Measurements from ENCODE around the gene TSFM. TPM values are rescaled to one million over a fixed set of nuclear protein-coding genes. Genes with fewer than 3 reads are reported as not detected.

The TSFM gene
- total and polyA plus RNA-seq, 2 of the 4 experiments (the other 2 are of a cell fraction) = 11.5 to 14.0 TPM

- H4K20me1 ChIP-seq (ENCODE audit: insufficient read depth, low read length) = peaks cover 44% of the 10 kb centered on the region
- no peak overlapping the region for H2BK120ac ChIP-seq (ENCODE audit: low read depth, low read length)
- dilution Hi-C loops (cut with HindIII; ENCODE audit: low sequenced_read_pairs, unreplicated experiment) (no loop called here), intact Hi-C loops (cut with micrococcal nuclease) (no loop called here), in situ Hi-C loops (cut with MboI; ENCODE audit: low sequenced_read_pairs) (no loop called here)
- no peaks in the 10 kb centered on the region; the same call in 1 of the 2 replicates for H3K4me1 ChIP-seq (ENCODE audit: control insufficient read depth, insufficient read depth, low read length)
- peaks cover 32 to 60% of the 10 kb centered on the region in 2 experiments for H3K79me1 ChIP-seq (ENCODE audit: low read depth in 1 of 2, low read length in 2 of 2)
- no CpG with 5 or more reads among the region's 10 CpGs for WGBS, 2 experiments (ENCODE audit: extremely low coverage in 2 of 2, insufficient read length in 1 of 2)
- CTCF ChIA-PET = no interaction called here
- H3K4ac ChIP-seq (ENCODE audit: low read depth, low read length) = no peak overlapping the region
- H3K4me3 ChIP-seq (ENCODE audit: insufficient read depth, low read depth, low read length) = no peak overlapping the region
- TSS peak; percentile 28 for BruUV-seq (replicated peaks)
- H3K4me2 ChIP-seq (ENCODE audit: low read depth, low read length) = no peak overlapping the region
- H3K18ac ChIP-seq (ENCODE audit: low read depth, low read length) = no peak overlapping the region
- no peak overlapping the region for H2AK5ac ChIP-seq (ENCODE audit: low read depth, low read length)
- H2AK9ac ChIP-seq (replicated peaks; ENCODE audit: low read depth, low read length, poor library complexity) = no peak overlapping the region
- no peak overlapping the region for H2BK20ac ChIP-seq (ENCODE audit: low read depth, low read length)
- H4K91ac ChIP-seq (ENCODE audit: insufficient read depth, low read depth, low read length) = no peak overlapping the region
- no peak for DNase-seq
- H2AFZ ChIP-seq (replicated peaks; ENCODE audit: low read length, poor library complexity) = no peak overlapping the region
- no peak overlapping the region for H2BK5ac ChIP-seq (ENCODE audit: low read depth, low read length, poor library complexity, severe bottlenecking)
- no peak overlapping the region for H3K27ac ChIP-seq (ENCODE audit: insufficient read depth, low read length)
- H3K36me3 ChIP-seq (ENCODE audit: control insufficient read depth, insufficient read depth, low read length) = peaks cover 81% of the 10 kb centered on the region
- H3K9me3 ChIP-seq (ENCODE audit: control insufficient read depth, insufficient read depth, low read length) = no peaks in the 10 kb centered on the region
- H3K56ac ChIP-seq (ENCODE audit: extremely low read depth, insufficient read depth, low read length) = no peak overlapping the region
- H3K23ac ChIP-seq (ENCODE audit: low read depth, low read length) = no peak overlapping the region
- no peak overlapping the region for H4K5ac ChIP-seq (ENCODE audit: low read depth, low read length)
- H3K9ac ChIP-seq (ENCODE audit: low read depth, low read length) = no peak overlapping the region
- H4K8ac ChIP-seq (ENCODE audit: low read depth in 2 of 2, low read length in 2 of 2) = no peak overlapping the region
- no peak for ATAC-seq (ENCODE audit: low read depth)
- no peak for TF ChIP-seq CTCF (conservative IDR thresholded peaks at IDR 0.05; ENCODE audit: low read depth, low read length)
- TF ChIP-seq SMC3 (IDR thresholded peaks at IDR 0.05; ENCODE audit: low read depth, low read length) = no peak
- no peak for TF ChIP-seq FOS (IDR thresholded peaks at IDR 0.05; ENCODE audit: low read depth, low read length)
- no peak for TF ChIP-seq USF2 (IDR thresholded peaks at IDR 0.05; ENCODE audit: low read depth, low read length)
- no peak for TF ChIP-seq MXI1 (IDR thresholded peaks at IDR 0.05; ENCODE audit: borderline replicate concordance, low read depth, low read length)
- TF ChIP-seq BHLHE40 (IDR thresholded peaks at IDR 0.05; ENCODE audit: low read depth, low read length) = no peak
- no peak for TF ChIP-seq MAZ (IDR thresholded peaks at IDR 0.05; ENCODE audit: borderline replicate concordance, low read depth, low read length)
- TF ChIP-seq RCOR1 (IDR thresholded peaks at IDR 0.05; ENCODE audit: insufficient replicate concordance, low read length) = no peak
- no peak for TF ChIP-seq NFE2L2 (IDR thresholded peaks at IDR 0.05; ENCODE audit: low read depth, low read length)
- H3K14ac ChIP-seq (replicated peaks; ENCODE audit: low read depth, low read length) = no peak overlapping the region
- POLR2A ChIA-PET (ENCODE audit: unreplicated experiment) = no interaction called here
- H3K27me3 ChIP-seq (ENCODE audit: control insufficient read depth, insufficient read depth, low read length) = no peaks in the 10 kb centered on the region
- peaks cover 5% of the 10 kb centered on the region for H3K9me1 ChIP-seq (ENCODE audit: insufficient read depth, low read length)
- H2BK15ac ChIP-seq (ENCODE audit: low read depth, low read length) = no peak overlapping the region
These were observed 39.1 kb downstream of the TSFM start for GRCh38 chr12:57821474-57822214.
